Measurements from ENCODE around the gene TCF12. TPM values are rescaled to one million over a fixed set of nuclear protein-coding genes. Genes with fewer than 3 reads are reported as not detected.

The TCF12 gene
- total RNA-seq, 3 donors from 2014 or later: 164 to 198 (median 174) TPM

DNA sequence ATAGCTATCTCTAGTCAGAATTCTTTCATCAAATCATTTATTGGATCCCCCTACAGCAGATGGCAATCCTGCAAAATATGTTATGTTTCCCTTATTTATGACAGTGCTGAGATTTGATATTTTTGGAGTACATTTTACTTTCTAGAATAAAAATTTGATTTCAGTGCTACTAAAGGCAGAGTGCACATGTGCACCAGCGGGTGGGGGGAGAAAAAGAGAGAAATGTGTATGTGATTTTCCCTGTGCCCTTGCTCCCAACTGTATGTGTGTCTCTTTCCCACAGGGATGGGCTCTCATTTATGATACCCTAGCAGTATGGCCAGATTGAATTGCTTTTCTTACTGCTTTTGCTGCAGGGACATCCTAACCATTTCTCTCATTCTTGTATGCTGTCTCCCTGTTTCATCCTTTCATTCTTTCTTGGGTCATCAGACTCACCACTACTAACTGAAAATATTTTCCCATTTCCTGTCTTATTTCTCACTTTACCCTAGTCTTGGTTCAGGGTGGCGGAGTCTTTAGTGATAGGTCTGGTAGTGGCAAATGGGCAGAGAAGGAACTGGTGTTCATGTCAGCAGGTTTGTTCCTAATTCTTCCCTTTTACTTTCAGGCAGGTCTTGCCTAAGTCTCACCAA, 140.7 kb downstream of the TCF12 start:
- no peaks in the 10 kb centered on the region for H3K27me3 ChIP-seq
- H3K36me3 ChIP-seq: no peaks in the 10 kb centered on the region
- H3K27ac ChIP-seq: no peak overlapping the region
- peaks cover 0 to 8% of the 10 kb centered on the region in 2 donors for H3K4me1 ChIP-seq
- H3K4me3 ChIP-seq: no peak overlapping the region
- intact Hi-C loops (cut with DNase I; ENCODE audit: low total_unique reads): no loop called here
- TF ChIP-seq POLR2A (IDR thresholded peaks at IDR 0.05) (no peak), POLR2AphosphoS5 (IDR thresholded peaks at IDR 0.05) (no peak)
- TF ChIP-seq, protein P1, sequence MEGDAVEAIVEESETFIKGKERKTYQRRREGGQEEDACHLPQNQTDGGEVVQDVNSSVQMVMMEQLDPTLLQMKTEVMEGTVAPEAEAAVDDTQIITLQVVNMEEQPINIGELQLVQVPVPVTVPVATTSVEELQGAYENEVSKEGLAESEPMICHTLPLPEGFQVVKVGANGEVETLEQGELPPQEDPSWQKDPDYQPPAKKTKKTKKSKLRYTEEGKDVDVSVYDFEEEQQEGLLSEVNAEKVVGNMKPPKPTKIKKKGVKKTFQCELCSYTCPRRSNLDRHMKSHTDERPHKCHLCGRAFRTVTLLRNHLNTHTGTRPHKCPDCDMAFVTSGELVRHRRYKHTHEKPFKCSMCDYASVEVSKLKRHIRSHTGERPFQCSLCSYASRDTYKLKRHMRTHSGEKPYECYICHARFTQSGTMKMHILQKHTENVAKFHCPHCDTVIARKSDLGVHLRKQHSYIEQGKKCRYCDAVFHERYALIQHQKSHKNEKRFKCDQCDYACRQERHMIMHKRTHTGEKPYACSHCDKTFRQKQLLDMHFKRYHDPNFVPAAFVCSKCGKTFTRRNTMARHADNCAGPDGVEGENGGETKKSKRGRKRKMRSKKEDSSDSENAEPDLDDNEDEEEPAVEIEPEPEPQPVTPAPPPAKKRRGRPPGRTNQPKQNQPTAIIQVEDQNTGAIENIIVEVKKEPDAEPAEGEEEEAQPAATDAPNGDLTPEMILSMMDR (IDR thresholded peaks at IDR 0.05): no peak
- no peaks in the 10 kb centered on the region for H3K9me3 ChIP-seq
- DNase-seq (ENCODE audit: low spot score in 2 of 2): no peak

DNA sequence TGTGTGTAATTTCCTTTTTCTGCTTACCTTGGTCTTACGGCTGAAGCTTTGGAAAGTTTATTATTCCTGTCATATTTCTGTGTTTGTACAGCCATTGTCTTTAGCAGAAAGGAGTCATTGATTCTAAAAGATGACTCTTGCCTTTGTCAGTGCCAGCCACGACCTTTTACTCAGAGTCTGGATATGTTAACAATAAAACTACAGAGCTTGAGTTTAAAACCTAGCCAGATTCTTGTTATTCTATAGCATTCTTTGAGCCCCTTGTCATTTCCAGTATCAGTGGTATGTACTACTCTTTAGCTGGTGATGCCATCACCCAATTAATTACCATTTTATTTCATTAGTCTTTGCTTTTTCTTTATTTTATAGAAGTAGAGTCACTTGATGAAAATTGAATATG, 142.4 kb downstream of the TCF12 start:
- intact Hi-C loops (cut with DNase I; ENCODE audit: low total_unique reads): no loop called here
- Histone ChIP-seq H3K27me3 (no peaks in the 10 kb centered on the region), H3K36me3 (no peaks in the 10 kb centered on the region), H3K4me3 (no peak overlapping the region), H3K27ac (no peak overlapping the region), H3K4me1 (peaks cover 0 to 8% of the 10 kb centered on the region in 2 donors), H3K9me3 (no peaks in the 10 kb centered on the region)
- no peak for DNase-seq (ENCODE audit: low spot score in 2 of 2)
- no peak for TF ChIP-seq POLR2A (IDR thresholded peaks at IDR 0.05)
- TF ChIP-seq, protein P1 (IDR thresholded peaks at IDR 0.05): no peak
- TF ChIP-seq POLR2AphosphoS5 (IDR thresholded peaks at IDR 0.05): no peak

DNA sequence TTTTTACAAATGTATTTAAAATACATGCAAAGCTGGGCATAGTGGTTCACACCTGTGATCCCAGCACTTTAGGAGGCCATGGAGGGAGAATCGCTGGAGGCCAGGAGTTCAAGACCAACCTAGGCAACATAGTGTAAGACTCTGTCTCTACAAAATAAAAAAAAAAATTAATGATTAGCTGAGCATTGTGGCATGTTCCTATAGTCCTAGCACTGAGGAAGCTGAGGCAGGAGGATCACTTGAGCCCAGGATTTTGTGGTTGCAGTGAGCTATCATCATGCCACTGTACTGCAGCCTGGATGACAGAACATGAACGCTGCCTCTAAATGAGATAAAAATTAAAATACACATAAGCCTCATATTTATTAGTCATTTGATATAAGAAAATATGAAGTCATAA, 142.8 kb downstream of the TCF12 start:
- H3K27me3 ChIP-seq: no peaks in the 10 kb centered on the region

DNA sequence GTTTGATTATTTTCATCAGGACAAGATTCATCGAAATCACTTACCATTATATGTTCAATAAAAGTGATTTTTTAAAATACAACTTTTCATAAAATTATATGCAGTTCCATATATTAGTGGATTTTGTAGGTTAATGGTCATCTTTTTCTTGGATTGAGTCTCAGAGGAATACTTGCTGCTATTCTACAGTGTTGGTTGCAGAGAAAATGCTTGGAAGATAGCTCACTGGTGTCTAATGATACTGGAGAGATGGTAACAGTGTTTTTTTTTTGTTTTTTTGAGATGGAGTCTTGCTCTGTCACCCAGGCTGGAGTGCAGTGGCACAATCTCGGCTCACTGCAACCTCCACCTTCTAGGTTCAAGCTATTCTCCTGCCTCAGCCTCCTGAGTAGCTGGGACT, 143.3 kb downstream of the TCF12 start:
- TF ChIP-seq POLR2AphosphoS5 (IDR thresholded peaks at IDR 0.05): no peak
- no peak for TF ChIP-seq POLR2A (IDR thresholded peaks at IDR 0.05)
- TF ChIP-seq, protein P1 (IDR thresholded peaks at IDR 0.05): no peak
- intact Hi-C loops (cut with DNase I; ENCODE audit: low total_unique reads): no loop called here
- Histone ChIP-seq H3K4me1 (peaks cover 0 to 8% of the 10 kb centered on the region in 2 donors), H3K9me3 (no peaks in the 10 kb centered on the region), H3K4me3 (no peak overlapping the region), H3K27me3 (no peaks in the 10 kb centered on the region), H3K27ac (no peak overlapping the region), H3K36me3 (no peaks in the 10 kb centered on the region)
- no peak for DNase-seq (ENCODE audit: low spot score in 2 of 2)

More for the DNA sequence above, 142.8 kb downstream of the TCF12 start:
- TF ChIP-seq, protein P1 (IDR thresholded peaks at IDR 0.05): no peak
- TF ChIP-seq POLR2A (IDR thresholded peaks at IDR 0.05) (no peak), POLR2AphosphoS5 (IDR thresholded peaks at IDR 0.05) (no peak)
- H3K27ac ChIP-seq: no peak overlapping the region
- no peaks in the 10 kb centered on the region for H3K36me3 ChIP-seq
- DNase-seq (ENCODE audit: low spot score in 2 of 2): no peak
- no peak overlapping the region for H3K4me3 ChIP-seq
- peaks cover 0 to 8% of the 10 kb centered on the region in 2 donors for H3K4me1 ChIP-seq
- H3K9me3 ChIP-seq: no peaks in the 10 kb centered on the region
- intact Hi-C loops (cut with DNase I; ENCODE audit: low total_unique reads): no loop called here

DNA sequence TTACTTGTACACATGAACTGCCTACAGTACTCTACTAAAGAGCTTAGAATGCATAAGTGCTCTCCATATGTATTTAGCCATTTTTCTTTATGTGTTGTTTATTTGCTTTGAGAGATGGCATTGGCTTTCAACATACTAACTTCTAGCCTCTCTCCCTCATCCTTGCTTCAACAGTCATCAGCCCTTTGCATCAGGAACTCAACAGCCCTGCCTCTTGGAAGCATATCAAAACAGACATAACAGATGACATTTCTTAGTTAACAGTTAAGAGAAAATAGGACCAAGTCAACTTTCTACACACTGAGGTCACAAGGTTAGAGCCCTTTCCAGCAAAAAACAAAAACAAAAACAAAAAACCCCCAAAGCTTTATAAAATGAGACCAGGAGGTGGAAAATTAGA, 145.6 kb downstream of the TCF12 start:
- no peak overlapping the region for H3K4me3 ChIP-seq
- no peaks in the 10 kb centered on the region for H3K9me3 ChIP-seq
- TF ChIP-seq POLR2AphosphoS5 (IDR thresholded peaks at IDR 0.05): no peak
- no peak for TF ChIP-seq POLR2A (IDR thresholded peaks at IDR 0.05)
- TF ChIP-seq, protein P1 (IDR thresholded peaks at IDR 0.05): no peak
- H3K27me3 ChIP-seq: no peaks in the 10 kb centered on the region
- H3K4me1 ChIP-seq: no peaks in the 10 kb centered on the region
- DNase-seq (ENCODE audit: low spot score in 2 of 2): no peak
- H3K27ac ChIP-seq: no peak overlapping the region
- intact Hi-C loops (cut with DNase I; ENCODE audit: low total_unique reads): no loop called here
- H3K36me3 ChIP-seq: no peaks in the 10 kb centered on the region
